OCI-LY7 (cell line): Measurements from ENCODE around the gene MNAT1.

Experiments used
- EZH2phosphoT487 ChIP-seq: fragments of 200-600 bp; sonication (generic); IDR thresholded peaks from 2 replicates; pipeline ENCODE4 v1.6.1; 2018; ENCODE audit warnings: low read depth, borderline replicate concordance, mild to moderate bottlenecking, mixed run types, antibody characterized with exemption, low read length, moderate library complexity, mixed read lengths
- TF ChIP-seq, protein P1 (sequence below): fragments of 200-600 bp; sonication (generic); conservative IDR thresholded peaks from 2 replicates; pipeline ENCODE4 v1.5.1; 2014; ENCODE audit warnings: mild to moderate bottlenecking, antibody characterized with exemption, low read length, moderate library complexity, mixed read lengths

GRCh38 chr14:60760644-60761364 is 26.2 kb downstream of the MNAT1 start:
- TF ChIP-seq, protein P1, sequence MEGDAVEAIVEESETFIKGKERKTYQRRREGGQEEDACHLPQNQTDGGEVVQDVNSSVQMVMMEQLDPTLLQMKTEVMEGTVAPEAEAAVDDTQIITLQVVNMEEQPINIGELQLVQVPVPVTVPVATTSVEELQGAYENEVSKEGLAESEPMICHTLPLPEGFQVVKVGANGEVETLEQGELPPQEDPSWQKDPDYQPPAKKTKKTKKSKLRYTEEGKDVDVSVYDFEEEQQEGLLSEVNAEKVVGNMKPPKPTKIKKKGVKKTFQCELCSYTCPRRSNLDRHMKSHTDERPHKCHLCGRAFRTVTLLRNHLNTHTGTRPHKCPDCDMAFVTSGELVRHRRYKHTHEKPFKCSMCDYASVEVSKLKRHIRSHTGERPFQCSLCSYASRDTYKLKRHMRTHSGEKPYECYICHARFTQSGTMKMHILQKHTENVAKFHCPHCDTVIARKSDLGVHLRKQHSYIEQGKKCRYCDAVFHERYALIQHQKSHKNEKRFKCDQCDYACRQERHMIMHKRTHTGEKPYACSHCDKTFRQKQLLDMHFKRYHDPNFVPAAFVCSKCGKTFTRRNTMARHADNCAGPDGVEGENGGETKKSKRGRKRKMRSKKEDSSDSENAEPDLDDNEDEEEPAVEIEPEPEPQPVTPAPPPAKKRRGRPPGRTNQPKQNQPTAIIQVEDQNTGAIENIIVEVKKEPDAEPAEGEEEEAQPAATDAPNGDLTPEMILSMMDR, result no peak
- TF ChIP-seq EZH2phosphoT487, result no peak
